SJSA1 (cell line): Measurements from ENCODE around the gene MEIKIN. TPM values are rescaled to one million over a fixed set of nuclear protein-coding genes. Genes with fewer than 3 reads are reported as not detected.

Experiments
- DNase-seq, 2 experiments: peaks; one replicate each; pipeline ENCODE4 v3.0.0-alpha.2; 2015 to 2020; ENCODE audit warnings: low spot score in 2 of 2, low read depth in 1 of 2
- H3K27ac ChIP-seq: fragments of 250-450 bp; sonication (Bioruptor Pico); 2 replicates; pipeline ENCODE4 v1.5.1; 2020; ENCODE audit warnings: mild to moderate bottlenecking, moderate library complexity
- H3K27me3 ChIP-seq: fragments of 250-450 bp; sonication (Bioruptor Pico); replicated peaks from 2 replicates; pipeline ENCODE4 v1.5.1; 2020; ENCODE audit warnings: mild to moderate bottlenecking, moderate library complexity
- H3K36me3 ChIP-seq: fragments of 250-450 bp; sonication (Bioruptor Pico); 2 replicates; pipeline ENCODE4 v1.5.1; 2020; ENCODE audit warnings: mild to moderate bottlenecking
- H3K4me1 ChIP-seq: fragments of 250-450 bp; sonication (Bioruptor Pico); replicated peaks from 2 replicates; pipeline ENCODE4 v1.6.1; 2021; ENCODE audit warnings: mild to moderate bottlenecking
- H3K4me3 ChIP-seq: fragments of 250-450 bp; sonication (Bioruptor Pico); 2 replicates; pipeline ENCODE4 v1.5.1; 2020; ENCODE audit warnings: mild to moderate bottlenecking
- H3K9me3 ChIP-seq: fragments of 250-450 bp; sonication (Bioruptor Pico); replicated peaks from 2 replicates; pipeline ENCODE4 v1.5.1; 2020; ENCODE audit warnings: mild to moderate bottlenecking
- total RNA-seq: library from RNA; depleted of rRNA; stranded (reverse); fragments of >200 nt; shearing (Covaris generic); gene quantifications from 2 replicates; pipeline ENCODE4 v1.2.3, GENCODE V29; 2014

Gene MEIKIN
- total RNA-seq, 1 experiment from 2014 or later = not detected

DNA sequence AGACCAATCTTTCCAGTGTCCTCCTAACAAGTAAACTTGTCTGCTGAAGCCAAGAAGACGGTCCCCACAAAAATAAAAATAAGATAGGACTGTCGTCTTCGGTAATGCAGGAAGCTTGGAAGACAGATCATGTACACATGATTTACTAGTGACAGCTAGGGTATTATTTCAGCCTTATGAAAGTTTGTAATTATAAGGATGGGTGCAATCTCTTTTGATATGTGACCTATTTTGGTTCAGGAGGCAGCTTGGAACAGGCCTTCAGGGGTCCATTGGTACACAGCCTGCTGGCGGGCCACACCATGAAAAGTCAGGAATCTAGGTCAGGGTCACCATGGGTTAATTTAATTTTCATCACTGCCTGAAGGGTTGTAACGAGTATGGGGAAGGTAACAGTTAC is 13.7 kb upstream of the MEIKIN start:
- Histone ChIP-seq H3K4me1 (no peaks in the 10 kb centered on the region), H3K36me3 (no peaks in the 10 kb centered on the region), H3K9me3 (no peaks in the 10 kb centered on the region), H3K4me3 (no peak overlapping the region), H3K27me3 (no peaks in the 10 kb centered on the region), H3K27ac (no peak overlapping the region)
- DNase-seq = no peak

DNA sequence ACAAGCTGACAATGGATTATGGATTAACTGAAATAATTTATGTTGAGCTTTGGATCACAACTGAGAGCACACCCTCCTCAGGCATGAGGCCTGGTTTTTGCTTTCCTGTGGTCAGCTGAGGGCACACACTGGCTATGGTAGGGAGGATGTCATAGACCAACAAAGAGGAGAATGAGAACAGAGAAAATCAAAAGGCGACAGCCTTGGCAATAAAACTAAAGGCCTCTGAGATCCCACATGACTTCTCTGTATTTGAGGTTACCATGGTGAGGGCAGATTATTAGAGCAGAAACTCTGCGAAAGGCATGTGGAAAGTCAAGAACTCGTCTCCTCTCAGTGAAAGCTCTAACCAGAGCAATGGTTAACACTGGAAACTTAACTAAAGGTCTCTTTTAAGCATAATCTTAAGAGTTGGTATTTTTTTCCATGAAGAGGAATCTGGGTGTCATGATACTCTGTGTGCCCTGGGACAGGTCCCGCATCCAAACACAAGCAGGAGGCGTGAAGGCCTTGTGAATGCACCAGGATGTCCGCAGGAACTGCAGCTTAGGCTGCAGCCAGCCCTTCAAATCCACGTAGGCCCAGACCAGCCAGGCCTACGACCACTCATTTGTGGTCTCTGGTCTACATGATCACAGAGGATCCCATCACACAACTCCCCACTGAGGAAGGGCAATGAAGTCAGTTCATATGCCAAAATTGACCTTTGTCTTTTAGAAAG is 12.4 kb upstream of the MEIKIN start:
- no peaks in the 10 kb centered on the region for H3K36me3 ChIP-seq
- H3K4me1 ChIP-seq = no peaks in the 10 kb centered on the region
- no peak overlapping the region for H3K27ac ChIP-seq
- no peak overlapping the region for H3K4me3 ChIP-seq
- no peaks in the 10 kb centered on the region for H3K27me3 ChIP-seq
- DNase-seq = no peak
- H3K9me3 ChIP-seq = no peaks in the 10 kb centered on the region

DNA sequence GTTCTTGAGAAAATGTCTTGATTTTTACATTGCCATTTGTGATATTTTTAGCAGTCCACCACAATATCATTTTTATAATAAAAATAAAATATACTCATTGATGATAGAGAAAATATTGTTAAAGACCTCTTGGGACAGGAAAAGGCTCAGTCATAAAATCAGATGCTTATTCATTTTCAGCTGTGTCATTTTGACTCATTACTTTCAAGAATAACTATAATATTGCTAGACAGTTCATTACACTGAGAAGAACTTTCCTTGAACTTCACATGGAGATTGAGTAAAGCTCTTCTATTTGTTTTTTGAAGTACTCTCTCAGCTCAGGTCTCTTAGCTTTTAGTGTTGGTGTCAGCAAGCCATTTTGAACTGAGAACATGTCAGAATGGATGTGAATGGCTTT is 8.5 kb upstream of the MEIKIN start:
- H3K27ac ChIP-seq = no peak overlapping the region
- H3K4me1 ChIP-seq = no peaks in the 10 kb centered on the region
- H3K9me3 ChIP-seq = no peaks in the 10 kb centered on the region
- H3K36me3 ChIP-seq = no peaks in the 10 kb centered on the region
- H3K27me3 ChIP-seq = no peaks in the 10 kb centered on the region; the same call in none of the 2 replicates
- DNase-seq = no peak
- H3K4me3 ChIP-seq = no peak overlapping the region

DNA sequence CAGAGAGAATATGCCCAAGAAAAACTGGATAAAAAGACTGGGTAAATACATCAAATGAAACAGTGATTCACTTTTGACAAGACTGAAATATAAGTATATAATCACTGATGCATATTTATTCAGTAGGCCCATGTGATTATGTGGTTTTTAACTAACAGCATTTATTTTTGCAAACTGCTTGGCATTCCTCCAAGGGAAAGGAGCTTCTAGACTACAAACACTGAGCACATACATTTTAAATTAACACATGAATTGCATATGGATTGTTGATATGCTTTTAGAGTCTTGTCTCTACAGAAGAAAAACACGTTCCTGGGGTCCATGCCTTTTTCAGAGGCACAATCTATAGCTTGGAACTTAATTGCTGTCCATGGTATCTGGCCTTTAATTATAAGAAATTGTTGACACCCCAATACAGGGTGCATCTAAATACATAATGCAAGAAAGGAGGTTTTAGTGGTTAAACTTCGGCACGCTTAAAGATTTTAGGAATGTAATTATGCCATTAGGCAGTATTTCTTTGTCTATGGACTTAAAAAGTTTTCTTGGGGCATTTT is 6.9 kb upstream of the MEIKIN start:
- no peaks in the 10 kb centered on the region for H3K9me3 ChIP-seq
- no peaks in the 10 kb centered on the region for H3K4me1 ChIP-seq
- H3K4me3 ChIP-seq = no peak overlapping the region
- H3K27ac ChIP-seq = no peak overlapping the region
- H3K36me3 ChIP-seq = no peaks in the 10 kb centered on the region
- DNase-seq = no peak
- H3K27me3 ChIP-seq = no peaks in the 10 kb centered on the region; the same call in none of the 2 replicates

DNA sequence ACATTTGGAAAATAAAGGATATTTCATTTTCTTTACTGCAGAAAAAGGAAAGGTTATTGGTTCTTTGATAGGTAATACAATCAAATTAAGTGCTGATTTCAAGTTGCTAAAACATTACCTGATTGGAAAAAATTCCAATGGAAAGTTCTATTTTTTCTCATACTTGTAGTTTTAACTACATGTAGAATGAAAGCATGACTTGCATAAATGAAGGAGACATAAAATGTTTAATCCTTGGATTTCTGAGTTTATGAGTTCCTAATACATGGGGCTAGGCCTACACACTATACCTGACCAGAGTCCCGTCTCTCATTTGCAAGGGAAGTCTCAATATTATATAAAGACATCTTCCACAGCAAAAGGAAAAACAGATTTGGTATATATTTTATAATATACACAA is 5.2 kb upstream of the MEIKIN start:
- H3K9me3 ChIP-seq = no peaks in the 10 kb centered on the region
- H3K4me3 ChIP-seq = no peak overlapping the region
- H3K27ac ChIP-seq = no peak overlapping the region
- DNase-seq = no peak
- H3K4me1 ChIP-seq = no peaks in the 10 kb centered on the region
- H3K36me3 ChIP-seq = no peaks in the 10 kb centered on the region
- H3K27me3 ChIP-seq = no peaks in the 10 kb centered on the region; the same call in none of the 2 replicates

DNA sequence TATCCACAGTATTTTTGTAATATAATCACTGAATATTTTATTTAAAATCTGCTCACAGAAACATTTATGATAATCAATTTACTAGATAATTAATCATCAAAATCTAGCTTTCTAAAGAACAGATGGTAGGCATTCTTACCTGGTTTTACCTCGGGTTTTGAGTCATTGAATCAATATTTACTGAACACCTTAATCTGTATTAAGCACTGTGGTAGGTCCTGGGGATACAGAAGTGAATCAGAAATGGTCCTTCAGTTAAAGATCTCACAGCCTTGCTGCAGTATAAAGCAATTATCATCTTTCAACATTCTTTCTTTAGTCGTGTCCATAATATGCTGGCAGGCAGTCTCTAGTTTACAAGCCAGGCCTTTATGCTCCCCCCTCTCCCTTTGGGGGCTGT is 2.0 kb upstream of the MEIKIN start:
- no peak for DNase-seq

DNA sequence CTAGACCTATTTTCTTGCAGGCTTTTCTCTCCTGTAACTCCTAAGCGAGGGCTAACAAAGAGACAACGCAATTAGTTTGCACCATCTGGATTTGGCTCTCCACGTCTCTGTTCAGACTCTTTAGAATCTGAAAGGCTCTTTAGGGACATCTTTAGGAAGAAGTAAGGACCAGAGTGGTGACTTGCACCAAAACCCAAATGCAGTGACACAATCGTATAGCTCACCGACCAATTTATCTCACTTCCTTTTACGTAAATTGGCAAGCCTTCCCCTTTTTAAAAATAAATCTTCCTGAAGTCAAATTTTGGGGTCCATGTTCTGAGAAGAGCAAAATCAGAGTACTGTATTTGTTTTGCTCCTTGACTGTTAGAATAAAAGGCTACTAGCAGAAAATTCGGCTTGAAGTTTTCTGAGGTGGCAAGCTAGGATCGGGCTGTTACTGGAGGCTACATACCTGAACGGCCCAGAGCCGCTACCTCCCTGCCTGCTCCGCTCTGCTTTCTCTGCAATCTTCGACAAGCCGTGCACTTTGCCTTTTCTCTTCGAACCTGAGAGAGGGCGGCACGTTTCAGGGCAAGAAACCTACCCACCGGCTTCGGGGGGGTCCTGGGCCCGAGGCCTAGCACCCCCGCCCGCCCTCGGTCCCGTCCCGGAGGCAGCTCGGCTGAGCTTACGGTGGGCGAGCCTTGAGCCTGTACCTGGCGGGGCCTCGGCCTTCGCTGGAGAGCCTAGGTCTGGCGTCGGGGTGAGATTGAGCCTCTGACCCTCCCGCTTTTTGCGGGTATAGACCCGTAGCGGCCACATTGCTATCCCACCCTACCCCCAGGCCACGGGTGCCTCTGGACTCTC is 537 bp downstream of the MEIKIN start:
- no peaks in the 10 kb centered on the region for H3K9me3 ChIP-seq
- peaks cover 5% of the 10 kb centered on the region for H3K27me3 ChIP-seq
- H3K27ac ChIP-seq = no peak overlapping the region
- H3K36me3 ChIP-seq = no peaks in the 10 kb centered on the region
- no peak for DNase-seq
- no peak overlapping the region for H3K4me3 ChIP-seq
- no peaks in the 10 kb centered on the region for H3K4me1 ChIP-seq

More for the DNA sequence above, 2.0 kb upstream of the MEIKIN start:
- no peaks in the 10 kb centered on the region for H3K9me3 ChIP-seq
- H3K4me1 ChIP-seq = no peaks in the 10 kb centered on the region
- no peaks in the 10 kb centered on the region for H3K36me3 ChIP-seq
- no peaks in the 10 kb centered on the region; the same call in none of the 2 replicates for H3K27me3 ChIP-seq
- no peak overlapping the region for H3K27ac ChIP-seq
- no peak overlapping the region for H3K4me3 ChIP-seq

DNA sequence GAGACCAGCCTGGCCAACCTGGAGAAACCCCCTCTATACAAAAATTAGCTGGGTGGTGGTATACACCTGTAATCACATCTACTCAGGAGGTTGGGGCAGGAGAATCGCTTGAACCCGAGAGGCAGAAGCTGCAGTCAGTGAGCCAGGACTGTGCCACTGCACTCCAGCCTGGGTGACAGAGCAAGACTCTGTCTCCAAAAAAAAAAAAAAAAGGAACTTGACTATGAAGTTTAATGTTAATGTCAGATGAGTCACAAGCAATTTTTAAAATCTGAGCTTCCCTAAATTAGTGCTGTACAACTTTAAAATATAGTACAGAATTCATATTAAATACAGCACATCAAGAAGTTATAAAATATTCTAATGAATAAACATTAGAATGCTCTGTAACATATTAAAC is 1.5 kb downstream of the MEIKIN start:
- no peaks in the 10 kb centered on the region for H3K9me3 ChIP-seq
- no peak overlapping the region for H3K27ac ChIP-seq
- H3K27me3 ChIP-seq = peaks cover 10% of the 10 kb centered on the region
- no peaks in the 10 kb centered on the region for H3K36me3 ChIP-seq
- no peak for DNase-seq
- H3K4me3 ChIP-seq = no peak overlapping the region
- H3K4me1 ChIP-seq = no peaks in the 10 kb centered on the region

DNA sequence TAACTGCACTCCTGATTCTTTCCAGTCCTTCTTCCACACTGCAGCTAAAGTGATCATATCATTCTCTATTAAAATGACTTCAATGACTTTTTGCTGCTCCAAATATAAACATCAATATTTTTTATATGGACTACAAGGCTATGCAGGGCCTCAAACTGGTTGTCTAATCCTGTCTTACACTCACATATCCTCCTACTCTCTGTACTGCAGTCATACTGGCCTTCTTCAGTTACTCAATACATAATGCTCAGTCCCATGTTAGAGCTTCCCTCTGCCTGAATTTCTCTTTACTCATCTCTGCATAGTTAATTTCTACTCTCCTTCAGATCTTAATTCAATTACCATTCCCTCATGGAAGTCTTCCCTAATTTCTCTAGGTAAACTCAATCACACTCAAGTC is 3.4 kb downstream of the MEIKIN start:
- H3K27me3 ChIP-seq = peaks cover 10% of the 10 kb centered on the region; the same call in 1 of the 2 replicates
- H3K4me3 ChIP-seq = no peak overlapping the region
- no peaks in the 10 kb centered on the region for H3K9me3 ChIP-seq
- no peaks in the 10 kb centered on the region for H3K4me1 ChIP-seq
- no peak for DNase-seq
- no peak overlapping the region for H3K27ac ChIP-seq
- H3K36me3 ChIP-seq = no peaks in the 10 kb centered on the region

DNA sequence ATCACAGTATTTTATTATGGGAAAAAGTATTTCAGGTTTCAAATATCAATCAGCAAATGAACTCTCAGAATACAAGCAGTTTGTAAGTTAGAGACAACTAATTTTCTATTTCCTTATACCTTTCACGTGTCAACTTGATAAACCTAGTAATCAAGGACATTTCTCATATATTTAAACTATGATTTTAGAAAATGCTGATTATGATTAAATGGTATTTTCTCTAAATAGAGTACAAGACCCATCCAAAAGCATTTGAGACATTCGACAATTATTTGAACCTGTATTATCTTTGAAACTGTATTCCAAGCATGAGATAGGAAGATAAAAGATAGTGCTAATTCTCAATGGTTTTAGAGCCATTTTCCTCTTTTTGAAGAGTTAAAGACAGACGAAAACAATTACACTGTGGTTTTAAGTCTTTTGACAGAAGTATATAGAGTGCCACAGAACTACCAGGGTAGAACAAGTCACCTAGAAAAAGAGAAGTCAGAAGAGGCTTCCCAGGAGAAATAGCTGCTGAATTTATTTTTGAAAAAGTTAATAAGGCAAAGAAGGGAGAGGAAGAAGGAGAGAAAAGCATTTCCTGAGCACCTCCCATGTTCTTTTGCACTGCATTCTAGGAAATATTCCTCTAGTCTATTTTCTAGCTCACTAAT is 5.6 kb downstream of the MEIKIN start:
- H3K36me3 ChIP-seq = no peaks in the 10 kb centered on the region
- H3K27me3 ChIP-seq = peaks cover 10% of the 10 kb centered on the region; the same call in 1 of the 2 replicates
- no peak overlapping the region for H3K27ac ChIP-seq
- no peaks in the 10 kb centered on the region for H3K9me3 ChIP-seq
- H3K4me3 ChIP-seq = no peak overlapping the region
- DNase-seq = no peak
- H3K4me1 ChIP-seq = no peaks in the 10 kb centered on the region

DNA sequence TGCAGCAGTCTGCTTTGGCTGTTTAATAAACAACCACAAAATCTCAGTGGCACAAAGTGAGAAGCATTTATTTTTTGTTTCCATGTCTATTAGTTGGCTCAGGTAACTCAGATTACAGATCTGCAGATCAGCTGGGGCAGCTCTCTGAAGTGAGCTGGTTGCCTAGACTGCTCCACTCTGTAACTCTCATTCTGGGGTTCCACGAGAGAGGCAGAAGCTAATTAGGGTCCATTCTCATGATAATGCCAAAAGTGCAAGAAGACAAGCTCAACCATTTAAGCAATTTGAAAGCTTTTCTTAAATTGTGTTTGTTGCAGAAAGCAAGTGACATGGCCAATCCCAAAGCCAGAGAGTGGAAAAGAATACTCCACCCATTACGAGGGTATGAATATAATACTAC is 13.2 kb downstream of the MEIKIN start:
- DNase-seq = no peak
- no peaks in the 10 kb centered on the region for H3K36me3 ChIP-seq
- H3K27me3 ChIP-seq = 0 out of 2 replicates have a peak, but pooled peaks cover 3% of the 10 kb centered on the region

DNA sequence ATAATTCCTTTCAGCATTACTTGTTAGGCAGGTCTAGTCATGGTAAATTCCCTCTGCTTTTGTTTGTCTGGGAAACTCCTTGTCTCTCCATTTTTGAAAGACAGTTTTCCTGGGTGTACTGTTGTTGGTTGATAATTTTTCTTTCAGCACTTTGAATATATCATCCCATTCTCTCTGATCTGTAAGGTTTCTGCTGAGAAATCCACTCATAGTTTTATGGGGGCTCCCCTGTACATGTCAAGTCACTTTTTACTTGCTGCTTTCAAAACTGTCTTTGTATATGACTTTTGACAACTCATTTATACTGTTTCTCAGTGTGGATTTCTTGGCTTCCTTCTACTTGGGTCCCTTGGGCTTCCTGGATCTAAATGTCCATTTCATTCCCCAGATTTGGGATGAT is 16.5 kb downstream of the MEIKIN start:
- Histone ChIP-seq H3K27me3 (0 out of 2 replicates have a peak, but pooled peaks cover 3% of the 10 kb centered on the region), H3K4me1 (no peaks in the 10 kb centered on the region), H3K36me3 (no peaks in the 10 kb centered on the region), H3K4me3 (no peak overlapping the region), H3K9me3 (no peaks in the 10 kb centered on the region; the same call in 1 of the 2 replicates), H3K27ac (no peak overlapping the region)
- DNase-seq = no peak

More for the DNA sequence above, 13.2 kb downstream of the MEIKIN start:
- no peaks in the 10 kb centered on the region for H3K4me1 ChIP-seq
- no peak overlapping the region for H3K4me3 ChIP-seq
- H3K9me3 ChIP-seq = no peaks in the 10 kb centered on the region; the same call in 1 of the 2 replicates
- H3K27ac ChIP-seq = no peak overlapping the region

DNA sequence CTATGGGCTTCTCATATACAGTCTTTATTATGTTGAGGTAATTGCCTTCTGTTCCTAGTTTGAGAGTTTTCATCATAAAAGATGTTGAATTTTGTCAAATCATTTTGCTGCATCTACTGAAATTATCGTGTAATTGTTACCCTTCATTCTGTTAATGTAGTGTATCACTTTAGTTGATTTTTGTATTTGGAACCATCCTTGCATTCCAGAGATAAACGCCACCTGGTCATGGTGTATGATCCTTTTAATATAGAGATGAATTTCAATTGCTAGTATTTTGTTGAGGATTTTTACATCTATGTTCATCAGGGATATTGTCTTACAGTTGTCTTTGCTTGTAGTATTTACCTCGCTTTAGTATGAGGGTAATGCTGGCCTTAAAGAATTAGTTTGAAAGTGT is 19.3 kb downstream of the MEIKIN start:
- Histone ChIP-seq H3K4me3 (no peak overlapping the region), H3K9me3 (no peaks in the 10 kb centered on the region; the same call in 1 of the 2 replicates), H3K27ac (no peak overlapping the region), H3K4me1 (no peaks in the 10 kb centered on the region), H3K36me3 (no peaks in the 10 kb centered on the region), H3K27me3 (no peaks in the 10 kb centered on the region)
- no peak for DNase-seq
